ENCODE data around the gene ASIC2. TPM values are rescaled to one million over a fixed set of nuclear protein-coding genes. Genes with fewer than 3 reads are reported as not detected.

ASIC2 gene
- total and polyA plus RNA-seq, 12 donors: 0.29 to 1.5 (median 0.69) TPM

DNA sequence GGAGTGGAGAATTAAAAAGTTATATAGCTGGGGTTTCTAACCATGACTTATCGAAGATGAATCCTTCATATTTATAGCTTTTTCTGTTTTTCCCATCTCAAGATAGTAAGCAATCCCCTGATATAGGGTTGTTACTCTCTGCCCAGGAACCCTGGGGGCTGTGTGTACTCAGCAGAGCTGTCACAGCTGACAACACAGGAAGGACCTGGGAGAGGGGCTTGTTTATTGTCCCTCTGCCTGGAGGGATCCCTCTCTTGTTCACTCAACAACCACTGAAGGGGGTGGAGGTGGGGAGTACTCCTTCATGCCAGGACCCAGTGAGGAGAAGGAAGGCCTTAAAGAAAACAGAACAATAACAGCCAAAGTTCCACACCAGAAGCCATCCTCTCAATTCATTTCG lies 19.8 kb downstream of the ASIC2 start:
- DNase-seq: no peak
- Histone ChIP-seq H3K27ac (no peak overlapping the region), H3K27me3 (no peaks in the 10 kb centered on the region), H3K4me3 (no peak overlapping the region), H3K9me3 (replicated peaks in 1 of 3) (no peaks in the 10 kb centered on the region), H3K4me1 (replicated peaks in 1 of 2) (peaks cover 0 to 9% of the 10 kb centered on the region in 2 donors), H3K36me3 (replicated peaks in 1 of 2) (no peaks in the 10 kb centered on the region)
- WGBS, 4 donors: 75 to 95% (median 82%) methylated on average over 2 of the region's 2 CpGs
- TF ChIP-seq, protein P1, sequence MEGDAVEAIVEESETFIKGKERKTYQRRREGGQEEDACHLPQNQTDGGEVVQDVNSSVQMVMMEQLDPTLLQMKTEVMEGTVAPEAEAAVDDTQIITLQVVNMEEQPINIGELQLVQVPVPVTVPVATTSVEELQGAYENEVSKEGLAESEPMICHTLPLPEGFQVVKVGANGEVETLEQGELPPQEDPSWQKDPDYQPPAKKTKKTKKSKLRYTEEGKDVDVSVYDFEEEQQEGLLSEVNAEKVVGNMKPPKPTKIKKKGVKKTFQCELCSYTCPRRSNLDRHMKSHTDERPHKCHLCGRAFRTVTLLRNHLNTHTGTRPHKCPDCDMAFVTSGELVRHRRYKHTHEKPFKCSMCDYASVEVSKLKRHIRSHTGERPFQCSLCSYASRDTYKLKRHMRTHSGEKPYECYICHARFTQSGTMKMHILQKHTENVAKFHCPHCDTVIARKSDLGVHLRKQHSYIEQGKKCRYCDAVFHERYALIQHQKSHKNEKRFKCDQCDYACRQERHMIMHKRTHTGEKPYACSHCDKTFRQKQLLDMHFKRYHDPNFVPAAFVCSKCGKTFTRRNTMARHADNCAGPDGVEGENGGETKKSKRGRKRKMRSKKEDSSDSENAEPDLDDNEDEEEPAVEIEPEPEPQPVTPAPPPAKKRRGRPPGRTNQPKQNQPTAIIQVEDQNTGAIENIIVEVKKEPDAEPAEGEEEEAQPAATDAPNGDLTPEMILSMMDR (IDR thresholded peaks at IDR 0.05): no peak
- TF ChIP-seq POLR2A (IDR thresholded peaks at IDR 0.05): no peak
- intact Hi-C loops (cut with DNase I): no loop called here

DNA sequence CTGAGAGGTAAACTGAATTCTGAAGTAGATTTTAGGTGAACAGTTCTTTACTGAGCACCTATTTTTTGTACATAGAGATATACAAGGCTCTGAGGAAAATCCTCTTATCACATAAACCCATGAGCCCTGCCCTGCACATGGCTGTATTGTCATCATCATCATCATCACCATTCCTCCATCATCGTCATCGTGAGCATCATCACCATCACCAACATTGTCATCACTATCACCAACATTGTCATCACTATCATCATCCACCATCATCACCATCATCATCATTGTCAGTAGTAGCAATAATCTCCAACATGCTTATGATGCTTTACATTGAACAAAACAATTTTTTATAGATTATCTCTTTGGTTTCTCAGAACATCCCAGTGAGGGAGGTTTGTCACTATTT lies 20.7 kb downstream of the ASIC2 start:
- DNase-seq: no peak
- Histone ChIP-seq H3K36me3 (replicated peaks in 1 of 2) (no peaks in the 10 kb centered on the region), H3K27me3 (no peaks in the 10 kb centered on the region), H3K4me3 (no peak overlapping the region), H3K9me3 (replicated peaks in 1 of 3) (no peaks in the 10 kb centered on the region), H3K4me1 (replicated peaks in 1 of 2) (peaks cover 0 to 4% of the 10 kb centered on the region in 2 donors), H3K27ac (no peak overlapping the region)
- TF ChIP-seq, protein P1 (IDR thresholded peaks at IDR 0.05): no peak
- no peak for TF ChIP-seq POLR2A (IDR thresholded peaks at IDR 0.05)
- 92 to 96% (median 94%) methylated on average over 2 of the region's 2 CpGs for WGBS, 4 donors
- intact Hi-C loops (cut with DNase I): no loop called here

DNA sequence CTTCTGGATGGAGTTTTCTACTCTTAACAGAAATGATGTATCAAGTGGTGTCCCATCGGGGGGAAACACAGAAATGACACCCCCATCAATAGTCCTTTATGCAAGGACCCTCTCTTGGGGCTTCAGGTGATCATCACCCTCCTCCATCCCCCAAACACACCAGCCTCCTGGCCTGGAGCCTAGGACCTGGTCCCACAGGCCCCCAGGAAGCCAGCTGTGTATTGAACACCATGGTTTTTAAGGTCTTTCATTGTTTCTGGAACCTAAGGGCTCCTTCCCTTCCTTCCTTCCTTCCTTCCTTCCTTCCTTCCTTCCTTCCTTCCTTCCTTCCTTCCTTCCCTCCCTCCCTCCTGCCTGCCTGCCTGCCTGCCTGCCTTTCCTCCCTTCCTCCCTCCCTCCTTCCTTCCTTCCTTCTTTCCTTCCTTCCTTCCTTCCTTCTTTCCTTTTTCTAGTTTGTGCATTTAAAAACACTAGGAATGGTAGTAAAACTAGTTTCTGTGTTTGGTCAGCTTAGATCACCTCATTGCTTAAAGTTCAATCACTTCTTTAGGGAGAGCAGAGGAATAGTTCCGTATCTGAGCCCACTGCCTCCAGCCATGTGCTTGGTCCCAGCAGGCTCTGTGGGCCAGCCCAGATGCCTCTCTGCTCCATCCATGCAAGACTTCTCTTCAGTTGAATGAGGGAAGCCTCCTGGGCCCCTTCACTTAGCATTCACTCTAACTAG lies 23.6 kb downstream of the ASIC2 start:
- H3K4me3 ChIP-seq: no peak overlapping the region
- WGBS, 4 donors: 86 to 90% (median 89%) methylated on average over 2 of the region's 2 CpGs
- no peaks in the 10 kb centered on the region for H3K4me1 ChIP-seq (replicated peaks in 1 of 2)
- no peak overlapping the region for H3K27ac ChIP-seq
- no peak for DNase-seq
- no peaks in the 10 kb centered on the region for H3K9me3 ChIP-seq (replicated peaks in 1 of 3)
- no peaks in the 10 kb centered on the region for H3K27me3 ChIP-seq
- TF ChIP-seq POLR2A (IDR thresholded peaks at IDR 0.05): no peak
- TF ChIP-seq, protein P1 (IDR thresholded peaks at IDR 0.05): no peak
- H3K36me3 ChIP-seq (replicated peaks in 1 of 2): no peaks in the 10 kb centered on the region
- intact Hi-C loops (cut with DNase I): no loop called here

DNA sequence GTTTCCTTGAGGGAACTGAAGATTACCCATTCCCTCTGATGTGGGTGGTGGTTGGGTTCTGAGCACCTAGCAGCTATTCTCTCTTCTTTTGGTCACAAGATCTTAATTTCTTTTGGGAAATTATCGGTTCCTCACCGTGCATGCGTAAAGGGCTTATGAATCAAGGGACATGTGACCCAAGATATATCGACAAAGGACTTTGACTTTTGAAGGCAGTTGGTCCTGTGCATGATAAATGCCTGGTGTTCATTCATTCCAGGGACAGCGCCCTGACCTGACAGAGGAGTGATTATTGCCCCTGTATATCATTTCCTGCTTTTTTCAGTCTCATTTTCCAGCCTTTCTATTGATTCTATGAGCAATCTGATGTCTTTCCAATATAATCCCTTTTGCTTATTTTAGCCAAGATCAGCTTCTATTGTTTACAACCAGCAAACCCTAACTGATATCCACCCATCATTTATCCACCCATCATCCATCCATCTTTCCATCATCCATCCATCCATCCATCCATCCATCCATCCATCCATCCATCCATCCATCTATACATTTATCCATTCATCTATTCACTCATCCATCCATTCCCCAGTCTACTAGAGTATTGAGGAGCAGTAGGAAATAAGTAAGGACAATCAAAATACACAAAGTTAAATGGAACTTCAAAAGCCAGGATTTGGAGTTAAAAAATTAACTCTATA lies 25.1 kb downstream of the ASIC2 start:
- TF ChIP-seq POLR2A (IDR thresholded peaks at IDR 0.05): no peak
- TF ChIP-seq, protein P1 (IDR thresholded peaks at IDR 0.05): no peak
- H3K9me3 ChIP-seq (replicated peaks in 1 of 3): no peaks in the 10 kb centered on the region
- H3K4me3 ChIP-seq: no peak overlapping the region
- intact Hi-C loops (cut with DNase I): no loop called here
- 82 to 87% (median 85%) methylated on average over 5 of the region's 5 CpGs for WGBS, 4 donors
- no peak for DNase-seq
- H3K27me3 ChIP-seq: no peaks in the 10 kb centered on the region
- no peaks in the 10 kb centered on the region for H3K36me3 ChIP-seq (replicated peaks in 1 of 2)
- no peaks in the 10 kb centered on the region for H3K4me1 ChIP-seq (replicated peaks in 1 of 2)
- no peak overlapping the region for H3K27ac ChIP-seq
